ENCODE data around the gene TSC2.

Gene TSC2

DNA sequence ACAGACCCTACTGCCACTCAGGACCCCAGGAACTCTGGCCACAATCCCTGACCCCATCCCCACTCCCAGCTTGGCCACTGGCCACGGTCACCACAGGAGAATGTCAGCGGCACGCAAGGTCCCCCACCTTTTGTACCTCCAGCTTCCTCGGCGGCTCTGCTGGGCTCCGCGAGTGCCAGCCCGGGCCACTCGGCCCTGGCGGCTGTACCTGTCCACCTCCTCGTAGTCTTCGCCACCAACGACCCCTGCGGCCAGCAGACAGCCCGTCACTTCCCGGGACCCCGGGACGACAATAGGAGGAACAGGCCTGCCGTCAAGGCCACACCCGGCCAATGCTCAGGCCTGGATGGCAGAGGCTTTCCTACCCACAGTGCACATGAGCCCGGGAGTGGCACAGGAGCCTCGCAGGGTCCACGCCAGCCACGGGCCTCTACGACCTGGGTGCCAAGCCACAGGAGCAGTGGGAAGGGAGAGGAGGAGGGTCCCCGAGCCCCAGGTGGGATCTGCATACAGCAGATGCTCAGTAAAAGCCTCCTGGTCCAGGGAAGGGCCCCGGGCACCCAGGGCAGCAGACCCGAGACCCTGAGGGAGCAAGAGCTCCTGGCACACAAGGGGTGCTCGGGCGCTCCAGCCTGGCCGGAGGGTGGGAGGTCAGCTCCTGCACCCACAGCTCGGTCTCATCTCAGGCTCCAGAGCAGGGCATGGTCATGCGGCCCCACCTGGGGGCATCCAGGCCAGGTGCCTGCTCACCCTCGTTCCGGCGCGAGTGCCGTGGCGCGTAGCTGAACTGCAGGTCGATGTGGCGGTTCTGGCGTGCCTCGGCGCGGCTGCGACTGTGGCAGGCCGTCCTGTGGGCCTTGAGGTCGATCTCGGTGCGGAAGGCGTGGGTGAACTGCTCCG lies 46.1 kb upstream of the TSC2 start:
- Histone ChIP-seq H3K4me3 (replicated peaks; ENCODE audit: low read depth, low read length) (no peak overlapping the region), H3K27me3 (replicated peaks; ENCODE audit: control insufficient read depth, insufficient read depth, low read length) (no peaks in the 10 kb centered on the region), H3K36me3 (ENCODE audit: control insufficient read depth, insufficient read depth, low read length) (peaks cover 53% of the 10 kb centered on the region)
- no peak for DNase-seq (ENCODE audit: extremely low read depth, insufficient read length)
- TF ChIP-seq, protein P1, sequence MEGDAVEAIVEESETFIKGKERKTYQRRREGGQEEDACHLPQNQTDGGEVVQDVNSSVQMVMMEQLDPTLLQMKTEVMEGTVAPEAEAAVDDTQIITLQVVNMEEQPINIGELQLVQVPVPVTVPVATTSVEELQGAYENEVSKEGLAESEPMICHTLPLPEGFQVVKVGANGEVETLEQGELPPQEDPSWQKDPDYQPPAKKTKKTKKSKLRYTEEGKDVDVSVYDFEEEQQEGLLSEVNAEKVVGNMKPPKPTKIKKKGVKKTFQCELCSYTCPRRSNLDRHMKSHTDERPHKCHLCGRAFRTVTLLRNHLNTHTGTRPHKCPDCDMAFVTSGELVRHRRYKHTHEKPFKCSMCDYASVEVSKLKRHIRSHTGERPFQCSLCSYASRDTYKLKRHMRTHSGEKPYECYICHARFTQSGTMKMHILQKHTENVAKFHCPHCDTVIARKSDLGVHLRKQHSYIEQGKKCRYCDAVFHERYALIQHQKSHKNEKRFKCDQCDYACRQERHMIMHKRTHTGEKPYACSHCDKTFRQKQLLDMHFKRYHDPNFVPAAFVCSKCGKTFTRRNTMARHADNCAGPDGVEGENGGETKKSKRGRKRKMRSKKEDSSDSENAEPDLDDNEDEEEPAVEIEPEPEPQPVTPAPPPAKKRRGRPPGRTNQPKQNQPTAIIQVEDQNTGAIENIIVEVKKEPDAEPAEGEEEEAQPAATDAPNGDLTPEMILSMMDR (IDR thresholded peaks at IDR 0.05; ENCODE audit: insufficient read depth, low read length, poor library complexity, severe bottlenecking) = no peak

DNA sequence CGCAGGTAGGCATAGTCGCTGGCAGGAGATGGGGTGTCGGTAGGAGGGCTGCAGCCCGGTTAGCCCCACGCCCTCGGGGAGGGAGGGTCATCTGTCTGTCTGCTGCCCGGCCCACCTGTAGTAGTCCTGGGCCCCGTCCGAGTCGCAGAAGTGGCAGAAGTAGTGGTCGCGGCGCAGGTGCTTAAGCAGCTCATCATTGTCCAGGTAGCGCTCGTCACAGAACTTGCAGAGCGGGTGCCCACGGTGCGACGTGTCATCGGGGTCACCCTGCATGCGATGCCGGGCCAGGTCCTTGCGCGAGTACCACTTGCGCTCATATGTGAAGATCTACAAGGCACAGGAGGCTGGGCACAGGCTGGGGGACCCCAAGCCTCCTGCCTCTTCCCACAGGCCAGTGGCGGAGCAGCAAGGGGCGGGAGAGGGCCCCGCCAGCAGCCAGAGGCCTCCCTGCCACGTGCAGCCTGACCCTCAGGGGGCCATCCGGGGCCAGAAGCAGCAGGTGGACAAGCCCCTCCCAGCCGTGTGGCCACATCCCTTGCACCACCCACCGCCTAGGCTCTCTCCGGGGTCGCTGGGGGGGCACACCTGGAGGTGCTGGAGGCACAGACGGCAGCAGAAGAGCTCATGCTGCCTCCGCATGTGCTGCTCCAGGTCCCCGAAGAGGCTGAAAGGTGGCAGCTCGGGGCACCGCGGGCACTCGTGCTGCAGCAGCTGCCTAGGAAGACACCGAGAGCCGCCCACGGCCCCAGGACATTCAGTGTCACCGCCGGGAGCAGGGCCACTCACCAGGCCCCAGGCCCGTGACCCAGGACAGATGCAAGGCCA lies 45.2 kb upstream of the TSC2 start:
- no peaks in the 10 kb centered on the region for H3K27me3 ChIP-seq (replicated peaks; ENCODE audit: control insufficient read depth, insufficient read depth, low read length)
- no peak overlapping the region for H3K4me3 ChIP-seq (replicated peaks; ENCODE audit: low read depth, low read length)
- DNase-seq (ENCODE audit: extremely low read depth, insufficient read length) = no peak
- TF ChIP-seq, protein P1 (IDR thresholded peaks at IDR 0.05; ENCODE audit: insufficient read depth, low read length, poor library complexity, severe bottlenecking) = no peak
- peaks cover 52% of the 10 kb centered on the region for H3K36me3 ChIP-seq (ENCODE audit: control insufficient read depth, insufficient read depth, low read length)

DNA sequence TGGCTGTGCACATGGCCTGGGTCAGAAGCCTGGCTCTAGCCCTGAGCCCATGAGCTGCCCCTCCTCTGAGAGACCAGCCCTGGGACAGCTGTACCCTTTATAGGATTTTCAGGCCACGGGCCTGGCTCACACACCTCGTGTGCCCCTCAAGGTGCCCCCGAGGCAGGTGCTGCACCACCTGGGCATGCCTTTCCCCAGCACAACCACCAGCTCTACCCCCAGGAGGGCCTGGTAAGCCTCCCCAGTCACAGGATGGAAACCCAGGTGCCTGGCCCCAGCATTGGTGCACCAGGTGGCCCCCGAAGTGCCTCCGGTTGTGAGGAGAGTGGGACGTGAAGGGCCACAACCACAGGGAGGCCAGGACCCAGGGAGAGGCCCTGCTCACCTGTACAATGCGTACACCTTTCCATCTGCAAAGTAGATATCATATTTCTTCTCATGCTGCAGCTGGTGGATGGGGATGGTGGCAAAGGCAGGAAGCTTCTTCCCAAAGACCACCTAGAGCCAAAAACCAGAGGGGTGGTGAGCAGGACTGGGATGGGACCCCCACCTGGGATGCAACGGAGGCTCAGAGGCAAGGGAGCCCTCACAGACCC lies 44.5 kb upstream of the TSC2 start:
- TF ChIP-seq, protein P1 (IDR thresholded peaks at IDR 0.05; ENCODE audit: insufficient read depth, low read length, poor library complexity, severe bottlenecking) = no peak
- Histone ChIP-seq H3K36me3 (ENCODE audit: control insufficient read depth, insufficient read depth, low read length) (peaks cover 48% of the 10 kb centered on the region), H3K4me3 (replicated peaks; ENCODE audit: low read depth, low read length) (no peak overlapping the region), H3K27me3 (replicated peaks; ENCODE audit: control insufficient read depth, insufficient read depth, low read length) (no peaks in the 10 kb centered on the region)
- DNase-seq (ENCODE audit: extremely low read depth, insufficient read length) = no peak

DNA sequence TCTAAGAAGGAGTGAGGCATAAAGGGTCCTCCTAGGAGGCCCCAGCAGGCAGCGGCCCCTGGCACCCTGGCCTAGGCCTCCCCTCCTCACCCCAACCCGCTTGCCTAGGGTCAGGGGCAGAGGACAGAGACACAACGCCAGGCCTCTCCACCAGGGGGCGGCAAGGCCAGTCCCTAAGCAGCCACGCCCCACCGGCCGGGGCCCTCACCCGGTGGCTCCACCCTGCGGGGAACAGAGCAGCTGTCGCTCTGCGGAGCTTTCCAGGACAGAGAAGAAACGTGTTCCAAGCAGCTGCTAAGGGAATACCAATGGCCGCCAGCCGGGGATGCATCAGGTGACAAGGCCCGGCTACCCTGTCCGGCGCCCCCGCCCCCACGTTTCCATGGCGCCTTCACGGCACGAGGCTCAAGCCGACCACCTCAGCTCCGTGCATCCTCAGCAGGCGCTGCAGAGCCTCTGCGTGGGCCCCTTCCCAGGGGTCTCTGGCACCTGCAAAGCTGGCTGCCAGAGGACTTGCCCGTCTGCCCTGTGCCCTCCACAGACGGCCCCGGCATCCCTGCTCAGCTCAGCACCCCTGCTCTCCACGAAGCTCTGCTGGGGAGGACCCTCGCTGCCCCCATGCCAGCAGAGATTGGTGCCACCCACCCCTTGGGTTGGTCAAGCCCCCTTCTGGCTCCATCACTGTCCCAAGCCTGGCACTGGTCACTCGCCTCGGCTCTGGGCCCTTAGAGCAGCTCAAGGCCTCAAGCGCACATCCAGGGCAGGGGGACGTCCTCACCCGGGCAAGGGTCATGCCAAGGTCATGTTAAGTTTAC lies 43.8 kb upstream of the TSC2 start:
- Histone ChIP-seq H3K36me3 (ENCODE audit: control insufficient read depth, insufficient read depth, low read length) (peaks cover 46% of the 10 kb centered on the region), H3K4me3 (replicated peaks; ENCODE audit: low read depth, low read length) (no peak overlapping the region), H3K27me3 (replicated peaks; ENCODE audit: control insufficient read depth, insufficient read depth, low read length) (no peaks in the 10 kb centered on the region)
- TF ChIP-seq, protein P1 (IDR thresholded peaks at IDR 0.05; ENCODE audit: insufficient read depth, low read length, poor library complexity, severe bottlenecking) = peak; percentile 100
- peak; percentile 86 for DNase-seq (ENCODE audit: extremely low read depth, insufficient read length)
